ENCODE results near the gene ZNF397. TPM values are rescaled to one million over a fixed set of nuclear protein-coding genes. Genes with fewer than 3 reads are reported as not detected.

The ZNF397 gene
- total and polyA plus RNA-seq, 2 of the 13 experiments (the other 11 are each of a cell fraction or from before 2014, with no cell fraction given): 4.7 to 9.4 TPM

DNA sequence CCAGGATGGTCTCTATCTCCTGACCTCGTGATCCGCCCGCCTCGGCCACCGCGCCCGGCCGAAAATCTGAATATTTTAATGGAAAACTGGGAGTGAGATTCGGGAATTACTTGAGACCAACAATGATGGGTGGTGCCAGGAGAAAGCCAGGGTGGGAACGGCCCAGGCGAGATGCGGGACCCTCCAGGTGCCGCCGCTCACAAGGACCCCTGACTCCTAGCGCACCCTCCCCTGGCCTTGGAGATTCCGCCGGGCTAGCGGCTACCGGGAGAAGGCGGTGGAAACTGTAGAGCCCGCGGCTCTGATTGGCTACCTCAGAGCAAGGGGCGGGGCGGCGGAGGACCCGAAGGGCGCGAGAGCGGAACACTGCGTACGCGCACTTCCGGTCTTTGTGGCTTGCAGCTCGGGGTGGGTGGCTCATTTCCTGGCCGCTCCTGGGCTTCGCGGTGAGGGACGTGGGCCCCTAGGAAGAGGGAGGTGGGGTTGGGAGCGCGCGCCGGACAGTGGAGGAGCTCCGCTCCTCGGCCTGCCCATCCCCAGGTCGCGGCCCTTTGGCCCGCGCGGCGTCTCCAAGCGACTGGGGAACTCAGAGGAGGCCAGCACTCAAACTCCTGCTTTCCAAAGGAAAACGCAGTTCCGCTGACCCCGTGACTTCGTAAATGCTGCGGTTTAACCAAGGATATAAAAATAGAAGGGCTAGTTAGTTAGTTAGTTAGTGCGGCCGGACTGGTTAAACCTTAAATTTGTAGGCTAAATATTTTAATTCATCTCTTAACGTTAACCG, at the start of gene ZNF397 (continued):
- TF ChIP-seq, protein P1, sequence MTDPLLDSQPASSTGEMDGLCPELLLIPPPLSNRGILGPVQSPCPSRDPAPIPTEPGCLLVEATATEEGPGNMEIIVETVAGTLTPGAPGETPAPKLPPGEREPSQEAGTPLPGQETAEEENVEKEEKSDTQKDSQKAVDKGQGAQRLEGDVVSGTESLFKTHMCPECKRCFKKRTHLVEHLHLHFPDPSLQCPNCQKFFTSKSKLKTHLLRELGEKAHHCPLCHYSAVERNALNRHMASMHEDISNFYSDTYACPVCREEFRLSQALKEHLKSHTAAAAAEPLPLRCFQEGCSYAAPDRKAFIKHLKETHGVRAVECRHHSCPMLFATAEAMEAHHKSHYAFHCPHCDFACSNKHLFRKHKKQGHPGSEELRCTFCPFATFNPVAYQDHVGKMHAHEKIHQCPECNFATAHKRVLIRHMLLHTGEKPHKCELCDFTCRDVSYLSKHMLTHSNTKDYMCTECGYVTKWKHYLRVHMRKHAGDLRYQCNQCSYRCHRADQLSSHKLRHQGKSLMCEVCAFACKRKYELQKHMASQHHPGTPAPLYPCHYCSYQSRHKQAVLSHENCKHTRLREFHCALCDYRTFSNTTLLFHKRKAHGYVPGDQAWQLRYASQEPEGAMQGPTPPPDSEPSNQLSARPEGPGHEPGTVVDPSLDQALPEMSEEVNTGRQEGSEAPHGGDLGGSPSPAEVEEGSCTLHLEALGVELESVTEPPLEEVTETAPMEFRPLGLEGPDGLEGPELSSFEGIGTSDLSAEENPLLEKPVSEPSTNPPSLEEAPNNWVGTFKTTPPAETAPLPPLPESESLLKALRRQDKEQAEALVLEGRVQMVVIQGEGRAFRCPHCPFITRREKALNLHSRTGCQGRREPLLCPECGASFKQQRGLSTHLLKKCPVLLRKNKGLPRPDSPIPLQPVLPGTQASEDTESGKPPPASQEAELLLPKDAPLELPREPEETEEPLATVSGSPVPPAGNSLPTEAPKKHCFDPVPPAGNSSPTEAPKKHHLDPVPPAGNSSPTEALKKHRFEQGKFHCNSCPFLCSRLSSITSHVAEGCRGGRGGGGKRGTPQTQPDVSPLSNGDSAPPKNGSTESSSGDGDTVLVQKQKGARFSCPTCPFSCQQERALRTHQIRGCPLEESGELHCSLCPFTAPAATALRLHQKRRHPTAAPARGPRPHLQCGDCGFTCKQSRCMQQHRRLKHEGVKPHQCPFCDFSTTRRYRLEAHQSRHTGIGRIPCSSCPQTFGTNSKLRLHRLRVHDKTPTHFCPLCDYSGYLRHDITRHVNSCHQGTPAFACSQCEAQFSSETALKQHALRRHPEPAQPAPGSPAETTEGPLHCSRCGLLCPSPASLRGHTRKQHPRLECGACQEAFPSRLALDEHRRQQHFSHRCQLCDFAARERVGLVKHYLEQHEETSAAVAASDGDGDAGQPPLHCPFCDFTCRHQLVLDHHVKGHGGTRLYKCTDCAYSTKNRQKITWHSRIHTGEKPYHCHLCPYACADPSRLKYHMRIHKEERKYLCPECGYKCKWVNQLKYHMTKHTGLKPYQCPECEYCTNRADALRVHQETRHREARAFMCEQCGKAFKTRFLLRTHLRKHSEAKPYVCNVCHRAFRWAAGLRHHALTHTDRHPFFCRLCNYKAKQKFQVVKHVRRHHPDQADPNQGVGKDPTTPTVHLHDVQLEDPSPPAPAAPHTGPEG (CRISPR knock-in tag; IDR thresholded peaks at IDR 0.05): peak; percentile 83; the same call in 1 of the 2 replicates
- TF ChIP-seq POLR2G (IDR thresholded peaks at IDR 0.05; ENCODE audit: low read depth, low read length) (peak; percentile 94), NFYC (CRISPR knock-in tag; IDR thresholded peaks at IDR 0.05) (peak; percentile 86), KMT2A (CRISPR knock-in tag; IDR thresholded peaks at IDR 0.05) (peak; percentile 86), ZNF589 (CRISPR knock-in tag; conservative IDR thresholded peaks at IDR 0.05) (no peak), ZFP62 (CRISPR knock-in tag; IDR thresholded peaks at IDR 0.05) (no peak), ERF (CRISPR knock-in tag; IDR thresholded peaks at IDR 0.05) (no peak), ZNF878 (CRISPR knock-in tag; IDR thresholded peaks at IDR 0.05) (peak; percentile 82; the same call in 1 of the 2 replicates), SMAD9 (CRISPR knock-in tag; IDR thresholded peaks at IDR 0.05) (no peak), ZNF30 (CRISPR knock-in tag; IDR thresholded peaks at IDR 0.05) (no peak), TBL1XR1 (IDR thresholded peaks at IDR 0.05; ENCODE audit: borderline replicate concordance, low read length, partially characterized antibody) (no peak), NR1H2 (CRISPR knock-in tag; IDR thresholded peaks at IDR 0.05; ENCODE audit: borderline replicate concordance, low read depth) (no peak), ZNF557 (CRISPR knock-in tag; IDR thresholded peaks at IDR 0.05) (peak; percentile 67; the same call in 1 of the 2 replicates), NPAS2 (CRISPR knock-in tag; IDR thresholded peaks at IDR 0.05; ENCODE audit: borderline replicate concordance) (no peak), ZNF614 (CRISPR knock-in tag; IDR thresholded peaks at IDR 0.05; ENCODE audit: borderline replicate concordance) (peak; percentile 89; the same call in 1 of the 2 replicates), ZMYM3 (CRISPR knock-in tag; IDR thresholded peaks at IDR 0.05) (no peak), NAIF1 (CRISPR knock-in tag; IDR thresholded peaks at IDR 0.05; ENCODE audit: borderline replicate concordance) (no peak; the same call in 1 of the 2 replicates), SP4 (CRISPR knock-in tag; IDR thresholded peaks at IDR 0.05) (peak; percentile 93), ZNF674 (CRISPR knock-in tag; IDR thresholded peaks at IDR 0.05; ENCODE audit: low read depth) (no peak), ZNF768 (CRISPR knock-in tag; IDR thresholded peaks at IDR 0.05) (peak; percentile 55; the same call in 1 of the 2 replicates)
- TF ChIP-seq, protein P2, sequence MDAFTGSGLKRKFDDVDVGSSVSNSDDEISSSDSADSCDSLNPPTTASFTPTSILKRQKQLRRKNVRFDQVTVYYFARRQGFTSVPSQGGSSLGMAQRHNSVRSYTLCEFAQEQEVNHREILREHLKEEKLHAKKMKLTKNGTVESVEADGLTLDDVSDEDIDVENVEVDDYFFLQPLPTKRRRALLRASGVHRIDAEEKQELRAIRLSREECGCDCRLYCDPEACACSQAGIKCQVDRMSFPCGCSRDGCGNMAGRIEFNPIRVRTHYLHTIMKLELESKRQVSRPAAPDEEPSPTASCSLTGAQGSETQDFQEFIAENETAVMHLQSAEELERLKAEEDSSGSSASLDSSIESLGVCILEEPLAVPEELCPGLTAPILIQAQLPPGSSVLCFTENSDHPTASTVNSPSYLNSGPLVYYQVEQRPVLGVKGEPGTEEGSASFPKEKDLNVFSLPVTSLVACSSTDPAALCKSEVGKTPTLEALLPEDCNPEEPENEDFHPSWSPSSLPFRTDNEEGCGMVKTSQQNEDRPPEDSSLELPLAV (CRISPR knock-in tag; conservative IDR thresholded peaks at IDR 0.05; ENCODE audit: low read depth): no peak
- TF ChIP-seq, protein P3, sequence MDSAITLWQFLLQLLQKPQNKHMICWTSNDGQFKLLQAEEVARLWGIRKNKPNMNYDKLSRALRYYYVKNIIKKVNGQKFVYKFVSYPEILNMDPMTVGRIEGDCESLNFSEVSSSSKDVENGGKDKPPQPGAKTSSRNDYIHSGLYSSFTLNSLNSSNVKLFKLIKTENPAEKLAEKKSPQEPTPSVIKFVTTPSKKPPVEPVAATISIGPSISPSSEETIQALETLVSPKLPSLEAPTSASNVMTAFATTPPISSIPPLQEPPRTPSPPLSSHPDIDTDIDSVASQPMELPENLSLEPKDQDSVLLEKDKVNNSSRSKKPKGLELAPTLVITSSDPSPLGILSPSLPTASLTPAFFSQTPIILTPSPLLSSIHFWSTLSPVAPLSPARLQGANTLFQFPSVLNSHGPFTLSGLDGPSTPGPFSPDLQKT (CRISPR knock-in tag; IDR thresholded peaks at IDR 0.05; ENCODE audit: borderline replicate concordance): no peak

Measured in HepG2 (cell line).